PC-3 (cell line): ENCODE measurements around the gene TARDBP.

Experiments
- CTCF ChIP-seq: fragments of 300-600 bp; sonication (generic); conservative IDR thresholded peaks from 2 replicates; pipeline ENCODE4 v1.5.1; 2017; ENCODE audit warnings: antibody characterized with exemption, low read depth, mild to moderate bottlenecking, low read length
- EZH2 ChIP-seq: fragments of 300-600 bp; sonication (generic); IDR thresholded peaks from one replicate; pipeline ENCODE4 v1.6.1; 2017; ENCODE audit warnings: antibody characterized with exemption, mild to moderate bottlenecking, low read length; ENCODE audit not compliant: unreplicated experiment
- EZH2phosphoT487 ChIP-seq: fragments of 300-600 bp; sonication (generic); IDR thresholded peaks from 2 replicates; pipeline ENCODE4 v1.6.1; 2018; ENCODE audit warnings: mild to moderate bottlenecking, antibody characterized with exemption, low read length, borderline replicate concordance

- TF ChIP-seq EZH2phosphoT487 (no peak), CTCF (no peak), EZH2 (no peak)
Measured at GRCh38 chr1:10980841-10981727, 31.4 kb upstream of the TARDBP start.
